Pulmonary artery endothelial cell (primary cell): ENCODE data around the gene TARM1. TPM values are rescaled to one million over a fixed set of nuclear protein-coding genes. Genes with fewer than 3 reads are reported as not detected.

Source experiments
- DNase-seq: peaks from one replicate; pipeline ENCODE4 v3.0.0-alpha.2; 2011; ENCODE audit warnings: low read depth, low spot score
- total RNA-seq: library from RNA; depleted of rRNA; stranded (reverse); fragments of >200 nt; gene quantifications from 2 replicates; pipeline ENCODE4 v1.2.3, GENCODE V29; 2014

The TARM1 gene
- total RNA-seq, 1 donor from 2014 or later: not detected

- DNase-seq: peak; percentile 69
Measured at GRCh38 chr19:54035215-54036178, 45.7 kb downstream of the TARM1 start.

DNA sequence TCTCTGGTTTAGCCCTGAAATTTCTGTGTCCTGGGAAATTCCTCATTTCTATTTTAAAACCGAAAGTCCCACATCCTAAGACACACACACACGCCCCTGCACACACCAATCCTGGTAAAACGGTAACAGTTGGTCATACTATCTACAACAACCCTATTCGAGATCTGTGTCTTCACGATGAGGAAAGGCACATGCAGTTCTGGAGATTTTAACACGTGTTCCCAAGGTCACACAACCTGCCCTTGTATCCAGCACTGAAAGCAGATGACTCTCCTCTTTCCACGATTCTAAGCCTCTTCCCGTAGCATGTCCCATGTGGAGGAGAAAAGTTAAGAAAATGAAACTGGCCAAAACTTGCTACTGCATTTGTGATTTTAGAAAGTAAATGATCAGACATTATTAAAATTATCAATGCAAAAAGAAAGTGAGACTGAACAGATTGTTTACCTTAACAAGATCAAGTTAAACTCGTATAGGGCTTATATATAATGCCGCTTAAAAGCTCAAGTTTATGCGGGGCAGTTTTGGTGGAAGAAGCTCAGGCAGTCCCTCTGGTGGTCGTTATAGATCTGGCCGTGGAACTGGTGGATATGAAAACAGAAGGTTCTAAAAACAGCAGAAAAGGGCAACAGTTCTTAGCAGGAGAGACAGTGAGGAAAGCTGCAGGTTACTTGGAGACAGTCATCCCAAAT, 50.1 kb downstream of the TARM1 start:
- no peak for DNase-seq

DNA sequence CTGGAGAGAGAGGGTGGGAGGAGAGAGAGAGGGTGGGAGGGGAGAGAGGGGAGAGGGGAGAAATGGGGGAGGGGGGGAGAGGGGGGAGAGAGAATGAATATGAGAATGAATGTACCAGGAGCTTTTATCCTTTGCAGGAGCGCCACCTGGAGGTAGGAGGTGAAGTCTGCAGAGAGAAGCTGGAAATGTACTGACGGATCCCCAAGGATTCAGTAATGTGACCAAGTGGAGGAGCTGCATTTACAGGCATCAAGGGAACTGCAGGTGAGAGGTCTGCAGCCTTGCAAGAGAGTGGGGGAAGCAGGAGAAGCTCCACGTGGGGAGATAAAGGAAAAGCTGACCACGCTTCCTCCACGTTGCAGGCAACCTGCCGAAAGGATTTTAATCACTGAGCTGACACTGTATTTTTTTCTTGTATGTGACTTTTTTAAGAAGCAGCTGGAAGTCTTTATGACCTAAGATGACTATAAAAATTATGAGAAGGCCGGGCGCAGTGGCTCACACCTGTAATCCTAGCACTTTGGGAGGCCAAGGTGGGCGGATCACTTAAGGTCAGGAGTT, 51.2 kb downstream of the TARM1 start:
- DNase-seq: peak; percentile 32

DNA sequence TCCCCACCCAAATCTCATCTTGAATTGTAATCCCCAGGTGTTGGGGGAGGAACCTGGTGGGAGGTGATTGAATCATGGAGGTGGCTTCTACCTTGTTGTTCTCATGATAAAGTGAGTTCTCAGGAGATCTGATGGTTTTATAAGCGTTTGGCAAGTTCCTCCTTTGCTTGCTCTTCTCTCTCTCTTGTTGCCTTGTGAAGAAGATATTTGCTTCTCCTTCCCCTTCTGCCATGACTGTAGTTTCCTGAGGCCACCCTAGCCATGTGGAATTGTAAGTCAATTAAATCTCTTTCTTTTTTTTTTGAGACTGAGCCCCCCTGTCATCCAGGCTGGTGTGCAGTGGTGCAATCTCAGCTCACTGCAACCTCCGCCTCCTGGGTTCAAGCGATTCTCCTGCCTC, 51.9 kb downstream of the TARM1 start:
- DNase-seq: no peak

GRCh38 chr19:54026656-54027055, 54.5 kb downstream of the TARM1 start:
- DNase-seq: no peak

- no peak for DNase-seq
Measured at GRCh38 chr19:54024660-54025059, 56.5 kb downstream of the TARM1 start.

DNA sequence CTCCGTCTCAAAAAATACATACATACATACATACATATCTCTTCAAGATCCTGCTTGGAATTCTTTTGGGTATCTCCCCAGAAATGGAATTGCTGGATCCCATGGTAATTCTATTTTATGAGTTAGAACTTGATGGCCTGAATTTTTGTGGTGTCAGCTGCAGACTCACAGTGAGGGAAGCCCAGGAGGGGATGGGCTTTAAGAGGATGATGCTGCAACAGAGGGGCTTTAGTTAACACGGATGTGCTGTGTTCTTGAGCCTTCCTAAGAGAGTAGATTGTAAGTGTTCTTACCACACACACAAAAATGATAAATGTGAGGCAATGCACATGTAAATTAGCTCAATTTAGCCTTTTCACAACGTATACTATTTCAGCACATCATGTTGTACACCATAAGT, 58.0 kb downstream of the TARM1 start:
- DNase-seq: no peak

DNA sequence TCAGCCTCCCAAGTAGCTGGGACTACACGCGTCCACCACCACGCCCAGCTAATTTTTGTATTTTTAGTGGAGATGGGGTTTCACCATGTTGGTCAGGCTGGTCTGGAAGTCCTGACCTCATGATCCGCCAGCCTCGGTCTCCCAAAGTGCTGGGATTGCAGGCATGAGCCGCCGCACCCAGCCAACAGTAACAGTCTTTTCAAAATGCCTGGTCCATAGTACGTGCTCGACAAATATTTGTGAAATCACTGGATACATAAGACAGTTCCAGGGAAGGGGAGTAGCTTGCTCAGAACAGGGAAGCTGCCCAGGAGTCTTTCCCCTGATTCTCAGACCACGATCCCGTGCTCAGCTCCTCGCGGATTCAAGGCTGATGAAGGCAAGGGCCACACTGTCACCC, 59.2 kb downstream of the TARM1 start:
- no peak for DNase-seq

DNA sequence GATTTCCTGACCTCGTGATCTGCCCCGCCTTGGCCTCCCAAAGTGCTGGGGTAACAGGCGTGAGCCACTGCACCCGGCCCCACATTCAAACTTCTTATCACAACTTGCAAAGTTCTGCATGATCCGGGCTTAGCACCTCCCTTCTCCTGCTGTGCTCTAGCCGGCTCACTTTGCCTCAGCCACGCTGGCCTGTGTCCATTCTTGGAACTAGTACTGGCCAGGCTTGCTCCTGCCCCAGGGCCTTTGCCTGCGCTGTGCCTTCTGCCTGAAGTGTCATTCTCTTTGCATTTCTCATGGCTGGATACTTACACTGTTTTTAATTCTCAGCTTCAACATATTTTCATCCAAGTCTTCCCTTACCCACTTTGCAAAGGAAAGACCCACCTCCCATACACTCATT, 59.8 kb downstream of the TARM1 start:
- no peak for DNase-seq

Other genes with a start within 250 kb of the TARM1 start
- gene MYADM, start 213.5 kb downstream of the TARM1 start, total RNA-seq: 9.8 and 11.0 TPM in 2 replicates
- gene PRKCG, start 199.2 kb downstream of the TARM1 start, total RNA-seq: 0.14 TPM in 1 of 2 replicates, not detected in the other
- gene CACNG7, start 172.1 kb downstream of the TARM1 start, total RNA-seq: 0.04 and 0.13 TPM in 2 replicates
- gene CACNG8, start 118.4 kb downstream of the TARM1 start, total RNA-seq: 0.42 and 1.4 TPM in 2 replicates
- gene CACNG6, start 89.7 kb downstream of the TARM1 start, total RNA-seq: 1.8 and 3.1 TPM in 2 replicates
- not detected in 2 replicates for gene VSTM1, start 17.5 kb downstream of the TARM1 start, total RNA-seq
- gene OSCAR, start 19.4 kb upstream of the TARM1 start, total RNA-seq: 0.07 TPM in 1 of 2 replicates, not detected in the other
- gene NDUFA3, start 21.5 kb upstream of the TARM1 start, total RNA-seq: 20.7 and 22.5 TPM in 2 replicates
- gene TFPT, start 34.3 kb upstream of the TARM1 start, total RNA-seq: 15.0 and 22.8 TPM in 2 replicates
- gene PRPF31, start 34.4 kb upstream of the TARM1 start, total RNA-seq: 81.6 and 99.8 TPM in 2 replicates
- 8.8 and 14.5 TPM in 2 replicates for gene CNOT3, start 56.4 kb upstream of the TARM1 start, total RNA-seq
- gene LENG1, start 78.4 kb upstream of the TARM1 start, total RNA-seq: 5.3 and 7.6 TPM in 2 replicates
- 0.11 and 0.86 TPM in 2 replicates for gene TMC4, start 91.8 kb upstream of the TARM1 start, total RNA-seq
- gene MBOAT7, start 108.2 kb upstream of the TARM1 start, total RNA-seq: 35.5 and 63.1 TPM in 2 replicates
- 58.7 and 65.7 TPM in 2 replicates for gene TSEN34, start 109.9 kb upstream of the TARM1 start, total RNA-seq
- gene RPS9, start 119.5 kb upstream of the TARM1 start, total RNA-seq: 1,456 and 2,816 TPM in 2 replicates
- gene LILRB3, start 141.6 kb upstream of the TARM1 start, total RNA-seq: not detected in 2 replicates
- gene LILRA6, start 161.4 kb upstream of the TARM1 start, total RNA-seq: not detected in 2 replicates
- not detected in 2 replicates for gene LILRB5, start 175.9 kb upstream of the TARM1 start, total RNA-seq
- gene LILRB2, start 199.7 kb upstream of the TARM1 start, total RNA-seq: not detected in 2 replicates
- not detected in 2 replicates for gene LILRA5, start 231.8 kb upstream of the TARM1 start, total RNA-seq